ENCODE data around the gene EDDM3A.
"Not testable (repeated sequence)": the region's sequence is repeated elsewhere in the genome, so short reads cannot be mapped to it uniquely, and the experiment has no call there.

The EDDM3A gene

DNA sequence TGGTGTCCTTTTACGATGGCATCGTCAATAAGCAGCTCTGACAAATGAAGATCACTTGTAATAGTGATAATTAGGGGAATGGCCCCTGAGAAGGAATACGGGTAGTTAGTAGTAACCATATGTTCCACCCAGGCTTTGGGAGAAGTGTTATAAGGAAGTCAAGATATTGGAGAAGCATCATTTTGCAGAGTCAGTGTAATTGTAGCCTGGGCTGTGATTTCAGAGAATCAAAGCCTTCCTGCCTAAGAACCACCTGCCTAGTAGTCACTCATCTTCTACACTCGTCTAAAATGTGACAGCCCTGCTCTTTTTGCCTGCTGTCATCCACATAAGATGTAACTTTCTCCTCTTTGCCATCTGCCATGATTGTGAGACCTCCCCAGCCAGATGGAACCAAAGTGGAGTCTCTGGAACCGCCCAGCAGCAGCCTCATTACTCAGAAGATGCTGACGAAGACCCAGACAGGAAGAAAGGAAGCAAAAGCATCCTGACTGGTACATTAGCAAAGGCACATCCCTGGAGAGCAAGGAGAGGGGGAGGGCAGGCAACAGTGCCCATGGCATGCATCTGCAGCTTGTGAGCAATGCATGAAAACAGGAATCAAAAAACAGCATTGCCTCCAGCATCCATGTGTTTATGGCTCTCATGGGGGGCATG is 12.6 kb upstream of the EDDM3A start:
- H3K4me3 ChIP-seq (ENCODE audit: low read depth, low read length), result no peak overlapping the region
- DNase-seq (ENCODE audit: low read depth), result no peak
- TF ChIP-seq, protein P1, sequence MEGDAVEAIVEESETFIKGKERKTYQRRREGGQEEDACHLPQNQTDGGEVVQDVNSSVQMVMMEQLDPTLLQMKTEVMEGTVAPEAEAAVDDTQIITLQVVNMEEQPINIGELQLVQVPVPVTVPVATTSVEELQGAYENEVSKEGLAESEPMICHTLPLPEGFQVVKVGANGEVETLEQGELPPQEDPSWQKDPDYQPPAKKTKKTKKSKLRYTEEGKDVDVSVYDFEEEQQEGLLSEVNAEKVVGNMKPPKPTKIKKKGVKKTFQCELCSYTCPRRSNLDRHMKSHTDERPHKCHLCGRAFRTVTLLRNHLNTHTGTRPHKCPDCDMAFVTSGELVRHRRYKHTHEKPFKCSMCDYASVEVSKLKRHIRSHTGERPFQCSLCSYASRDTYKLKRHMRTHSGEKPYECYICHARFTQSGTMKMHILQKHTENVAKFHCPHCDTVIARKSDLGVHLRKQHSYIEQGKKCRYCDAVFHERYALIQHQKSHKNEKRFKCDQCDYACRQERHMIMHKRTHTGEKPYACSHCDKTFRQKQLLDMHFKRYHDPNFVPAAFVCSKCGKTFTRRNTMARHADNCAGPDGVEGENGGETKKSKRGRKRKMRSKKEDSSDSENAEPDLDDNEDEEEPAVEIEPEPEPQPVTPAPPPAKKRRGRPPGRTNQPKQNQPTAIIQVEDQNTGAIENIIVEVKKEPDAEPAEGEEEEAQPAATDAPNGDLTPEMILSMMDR (conservative IDR thresholded peaks at IDR 0.05; ENCODE audit: low read depth, low read length), result no peak

DNA sequence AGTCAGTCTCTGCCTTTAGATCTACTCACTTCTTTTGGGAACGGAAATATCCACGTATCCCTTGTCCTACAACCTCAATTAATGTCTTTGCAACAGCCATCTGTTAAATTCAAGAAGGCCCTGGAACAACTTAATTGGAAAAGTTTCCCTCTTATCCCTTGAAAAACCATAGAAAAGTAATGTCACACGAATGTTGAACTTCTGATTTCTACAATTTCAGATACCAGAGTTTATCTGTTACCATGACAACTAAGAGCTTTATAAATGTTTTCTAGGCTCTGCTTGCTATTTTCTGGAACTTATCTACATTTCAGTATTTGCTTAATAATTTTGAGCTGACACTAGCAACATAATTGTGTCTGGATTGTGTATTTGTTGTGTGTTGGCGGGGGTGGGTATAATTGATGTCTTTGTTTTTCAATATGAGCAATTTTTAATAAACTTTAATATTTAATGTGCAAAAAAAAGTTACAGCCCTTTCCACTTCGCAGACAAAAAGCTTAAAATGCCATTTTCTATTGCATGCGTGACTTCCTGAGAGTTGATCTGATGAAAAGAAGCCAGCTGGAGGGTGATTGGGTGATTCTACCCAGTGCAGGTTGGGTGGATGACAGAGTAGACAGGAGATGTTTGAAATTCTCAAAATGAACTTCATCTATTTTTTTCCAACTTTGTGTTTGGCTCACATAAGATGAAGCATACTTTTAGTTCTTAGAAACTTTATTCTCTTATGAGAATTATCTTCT is 11.8 kb upstream of the EDDM3A start:
- H3K4me3 ChIP-seq (ENCODE audit: low read depth, low read length), result no peak overlapping the region
- no peak for DNase-seq (ENCODE audit: low read depth)
- TF ChIP-seq, protein P1 (conservative IDR thresholded peaks at IDR 0.05; ENCODE audit: low read depth, low read length), result no peak

DNA sequence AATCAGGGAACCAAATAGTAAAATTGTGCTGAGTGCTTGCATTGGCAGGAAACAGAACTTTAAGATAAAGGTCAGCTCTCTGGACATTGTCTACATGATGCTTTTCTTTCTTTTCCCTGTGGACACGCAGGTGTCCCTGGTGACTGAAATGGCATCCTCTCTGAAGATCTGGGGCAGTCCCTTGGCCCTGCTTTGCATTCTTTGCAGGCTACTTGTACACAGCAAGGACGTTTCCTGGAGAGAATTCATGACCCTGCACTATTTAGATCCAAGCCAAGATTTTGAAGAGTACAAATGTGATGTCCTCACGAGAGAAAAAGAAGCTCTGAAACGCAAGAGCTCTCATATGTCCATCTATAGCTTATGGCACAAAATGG is 11.3 kb upstream of the EDDM3A start:
- TF ChIP-seq, protein P1 (conservative IDR thresholded peaks at IDR 0.05; ENCODE audit: low read depth, low read length), result no peak
- DNase-seq (ENCODE audit: low read depth), result no peak
- H3K4me3 ChIP-seq (ENCODE audit: low read depth, low read length), result no peak overlapping the region

DNA sequence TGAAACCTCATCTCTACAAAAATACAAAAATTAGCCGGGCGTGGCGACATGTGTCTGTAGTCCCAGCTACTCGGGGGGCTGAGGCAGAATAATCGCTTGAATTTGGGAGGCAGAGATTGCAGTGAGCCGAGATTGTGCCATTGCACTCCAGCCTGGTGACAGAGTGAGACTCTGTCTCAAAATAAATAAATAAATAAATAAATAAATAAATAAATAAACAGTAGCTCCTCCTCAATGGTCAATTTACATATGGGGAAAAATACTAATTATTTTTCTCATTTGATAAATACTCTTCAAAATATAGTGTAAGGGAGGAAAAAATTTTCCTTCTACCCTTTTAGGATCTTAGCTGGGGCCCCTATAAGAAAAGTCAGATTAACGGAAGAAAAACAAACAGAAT is 7.4 kb upstream of the EDDM3A start:
- DNase-seq (ENCODE audit: low read depth); H3K4me3 ChIP-seq (ENCODE audit: low read depth, low read length): not testable (repeated sequence)

DNA sequence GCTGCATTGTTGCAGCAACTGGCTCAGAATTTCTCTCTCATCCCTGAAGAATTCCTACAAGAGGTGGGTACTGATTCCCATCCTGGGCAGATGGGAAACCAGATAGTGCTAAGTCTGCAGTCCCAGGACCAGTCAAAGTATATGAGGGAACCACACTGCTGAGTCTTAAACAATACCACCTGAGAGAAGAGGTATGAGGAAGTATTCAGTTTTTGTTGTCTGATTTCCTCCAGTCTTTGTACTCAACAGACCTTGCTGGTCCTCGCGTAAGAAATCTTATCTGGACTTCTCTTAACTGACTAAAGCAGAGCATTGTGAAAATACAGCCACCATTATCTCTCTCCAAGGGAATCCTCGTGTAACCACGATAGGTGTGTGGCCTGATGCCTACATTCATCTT is 3.6 kb upstream of the EDDM3A start:
- TF ChIP-seq, protein P1 (conservative IDR thresholded peaks at IDR 0.05; ENCODE audit: low read depth, low read length), result no peak
- no peak for DNase-seq (ENCODE audit: low read depth)

DNA sequence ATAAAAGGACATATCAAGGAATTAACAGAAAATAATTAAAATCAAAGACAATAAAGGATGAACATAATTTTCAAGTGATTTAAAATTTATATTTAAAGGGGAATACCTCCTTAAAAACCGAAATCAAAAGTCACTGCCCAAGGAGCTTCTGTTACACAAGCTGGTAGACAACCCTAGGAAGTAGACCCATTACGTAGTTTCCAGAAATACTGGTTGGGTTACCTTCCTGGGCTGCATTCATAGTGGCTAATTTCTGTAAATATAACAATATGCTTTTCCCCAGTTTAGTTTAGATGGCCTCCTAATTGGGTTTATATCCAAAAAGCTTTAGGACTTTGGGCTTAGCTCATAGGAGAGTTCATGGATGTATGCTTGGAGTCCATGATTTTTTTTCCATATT is 2.1 kb upstream of the EDDM3A start:
- no peak overlapping the region for H3K4me3 ChIP-seq (ENCODE audit: low read depth, low read length)
- DNase-seq (ENCODE audit: low read depth), result no peak
- TF ChIP-seq, protein P1 (conservative IDR thresholded peaks at IDR 0.05; ENCODE audit: low read depth, low read length), result no peak

More for the DNA sequence above, 3.6 kb upstream of the EDDM3A start:
- H3K4me3 ChIP-seq (ENCODE audit: low read depth, low read length), result no peak overlapping the region

DNA sequence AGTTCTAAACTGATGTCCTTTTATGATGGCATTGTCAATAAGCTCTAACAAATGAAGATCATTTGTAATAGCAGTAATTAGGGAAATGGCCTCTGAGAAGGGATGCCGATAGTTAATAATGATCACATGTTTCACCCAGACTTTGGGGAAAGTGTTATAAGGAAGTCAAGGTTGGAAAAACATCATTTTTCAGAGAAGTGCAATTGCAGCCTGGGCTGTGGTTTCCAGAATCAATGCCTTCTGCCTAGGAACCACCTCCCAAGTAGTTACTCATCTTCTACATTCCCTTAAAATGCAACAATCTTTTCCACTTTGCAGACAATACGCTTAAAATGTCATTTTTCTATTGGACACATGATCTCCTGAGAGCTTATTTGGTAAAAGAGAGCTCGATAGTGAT is 879 bp downstream of the EDDM3A start:
- H3K4me3 ChIP-seq (ENCODE audit: low read depth, low read length), result no peak overlapping the region
- TF ChIP-seq, protein P1 (conservative IDR thresholded peaks at IDR 0.05; ENCODE audit: low read depth, low read length), result no peak
- DNase-seq (ENCODE audit: low read depth), result no peak

All from choroid plexus epithelial cell (primary cell).